GM21447 (cell line): ENCODE results near the gene GAS6.
"Not testable (repeated sequence)": the region's sequence is repeated elsewhere in the genome, so short reads cannot be mapped to it uniquely, and the experiment has no call there.

Experiments
- ATAC-seq: cut with Tn5 transposase; IDR thresholded peaks from one replicate; pipeline ENCODE4 v1.9.1; 2021; ENCODE audit not compliant: unreplicated experiment

The GAS6 gene

DNA sequence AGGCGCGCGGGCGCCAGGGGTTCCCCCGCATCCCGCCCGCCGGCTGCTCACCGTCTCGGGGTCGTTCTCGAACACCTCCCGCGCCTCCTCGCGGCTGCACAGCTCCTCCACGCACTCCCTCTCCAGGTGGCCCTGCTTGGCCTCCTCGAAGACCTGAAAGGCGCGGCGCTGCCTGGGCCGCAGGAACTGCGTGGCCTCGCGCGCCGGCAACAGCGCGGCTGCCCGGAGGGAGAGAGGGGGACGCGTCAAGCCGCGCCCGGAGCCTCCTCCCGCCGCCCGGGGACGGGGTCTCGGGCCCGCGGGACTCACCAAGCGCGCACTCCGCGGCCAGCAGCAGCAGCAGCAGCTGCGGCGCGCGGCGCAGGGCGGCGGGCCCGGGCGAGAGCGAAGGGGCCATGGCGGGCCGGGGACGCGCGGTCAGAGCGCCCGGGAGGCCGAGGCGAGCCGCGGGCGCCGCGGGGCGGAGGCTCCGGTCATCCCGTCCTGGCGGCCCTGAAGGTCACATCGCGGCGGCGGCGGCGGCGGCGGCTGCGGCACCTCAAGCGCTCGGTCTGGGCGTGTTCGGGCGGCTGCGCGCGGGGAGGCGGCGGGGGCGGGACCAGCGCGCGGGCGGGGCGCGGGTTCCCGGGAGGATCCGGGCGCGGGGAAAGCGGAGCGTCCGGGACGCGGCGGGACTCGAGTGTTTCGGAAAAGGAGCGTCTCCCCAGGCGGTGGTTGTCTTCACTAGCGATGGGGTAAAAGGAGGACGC, at the start of gene GAS6:
Gene GAS6 (minus strand): TSS at position 553 of the 749 bp plus-strand sequence. CDS start 156 bp downstream, at position 397.
- no peak for ATAC-seq

DNA sequence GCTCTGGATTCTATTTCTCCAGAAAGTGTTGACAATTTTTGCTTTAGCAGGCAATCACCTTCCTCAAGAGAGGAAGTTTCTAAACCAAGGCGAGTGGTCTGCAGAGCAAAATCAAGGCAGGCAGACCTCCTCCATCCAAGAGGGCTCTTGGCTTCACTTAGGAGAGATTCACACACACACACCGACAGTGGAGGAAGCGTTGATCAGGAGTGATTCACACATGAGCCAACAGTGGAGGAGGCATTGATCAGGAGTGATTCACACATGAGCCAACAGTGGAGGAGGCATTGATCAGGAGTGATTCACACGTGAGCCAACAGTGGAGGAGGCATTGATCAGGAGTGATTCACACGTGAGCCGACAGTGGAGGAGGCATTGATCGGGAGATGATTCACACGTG, 49.5 kb upstream of the GAS6 start:
- not testable (repeated sequence) for ATAC-seq

DNA sequence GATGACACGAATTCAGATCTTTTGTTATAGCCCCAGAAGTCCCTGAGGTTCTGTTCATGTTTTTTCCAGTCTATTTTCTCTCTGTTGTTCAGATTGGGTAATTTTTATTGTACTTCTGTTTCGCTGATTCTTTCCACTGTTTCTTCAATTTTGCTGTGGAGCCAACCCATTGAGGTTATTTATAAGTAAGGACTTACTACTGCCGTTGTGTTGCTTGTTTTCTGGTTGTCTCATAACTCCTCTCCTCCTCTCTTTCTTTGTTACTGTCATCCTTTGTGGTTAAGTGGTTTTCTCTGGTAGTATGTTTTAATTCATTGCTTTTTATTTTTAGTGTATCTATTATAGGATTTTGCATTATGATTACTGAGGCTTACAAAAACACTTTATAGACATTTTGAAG, 48.7 kb upstream of the GAS6 start:
- no peak for ATAC-seq

DNA sequence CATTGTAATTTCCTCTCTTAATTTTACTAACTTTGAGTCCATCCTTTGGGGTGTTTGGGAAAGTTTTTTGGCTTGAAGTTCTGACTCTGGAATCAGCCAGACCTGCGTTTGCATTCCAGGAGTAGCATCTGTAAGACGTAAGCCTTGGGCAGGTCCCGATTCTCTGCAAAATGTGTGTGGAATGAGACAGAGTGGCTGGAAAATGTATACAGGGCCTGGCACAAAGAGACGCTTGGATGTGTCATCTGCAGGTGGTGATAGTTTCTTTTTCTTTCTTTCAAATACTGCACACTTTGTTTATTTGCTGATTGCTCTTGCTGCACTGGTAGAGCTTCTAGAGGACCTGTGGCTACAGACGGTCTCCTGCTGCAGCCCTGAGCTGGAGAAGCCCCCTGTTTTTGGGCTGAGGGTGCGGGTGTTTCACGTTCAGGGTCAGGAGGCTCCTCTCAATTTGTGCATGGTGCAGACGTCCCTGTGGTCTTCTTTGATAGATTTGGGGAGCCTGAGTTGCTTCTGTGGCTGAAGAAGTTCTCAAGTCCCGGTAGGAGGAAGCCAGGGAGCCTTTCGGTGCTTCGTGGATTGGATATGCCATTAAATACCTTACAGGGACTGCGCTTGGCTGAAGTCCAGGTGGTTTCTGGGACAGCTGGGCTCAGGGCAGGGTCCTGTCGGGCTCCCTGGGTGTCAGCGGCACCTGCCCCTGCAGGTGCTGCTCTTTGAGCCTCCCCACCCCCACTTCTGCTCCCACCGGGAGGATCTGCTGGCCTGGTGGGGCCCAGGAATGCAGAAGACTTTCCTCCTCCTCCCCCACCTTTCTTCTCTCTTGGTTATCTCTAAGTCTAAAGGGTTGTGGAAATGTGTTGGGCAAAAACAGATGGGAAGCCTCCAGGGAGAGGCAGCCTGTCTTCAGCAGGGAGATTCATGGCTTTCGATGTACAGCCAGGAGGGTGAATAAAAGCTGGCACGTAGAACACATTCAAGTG, 44.0 kb upstream of the GAS6 start:
- no peak for ATAC-seq

DNA sequence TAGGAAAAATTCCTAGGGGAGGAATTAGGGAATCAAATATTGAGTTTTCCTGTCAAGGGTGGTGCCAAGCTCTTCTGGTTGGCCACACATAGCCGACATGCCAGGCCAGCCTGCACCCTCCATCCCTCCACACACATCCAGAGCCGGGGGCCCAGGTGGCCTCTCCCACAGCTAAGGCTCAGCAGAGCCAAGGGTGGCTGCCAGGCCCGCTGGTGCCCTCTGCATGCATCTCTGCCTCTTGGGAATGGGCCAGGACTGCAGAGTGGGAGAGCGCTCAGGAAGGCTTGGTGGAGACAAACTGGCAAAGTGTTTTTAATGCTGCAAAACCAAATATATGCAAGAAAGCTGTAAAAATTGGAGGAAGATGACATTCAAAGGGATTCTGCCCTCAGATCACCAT, 42.7 kb upstream of the GAS6 start:
- no peak for ATAC-seq

DNA sequence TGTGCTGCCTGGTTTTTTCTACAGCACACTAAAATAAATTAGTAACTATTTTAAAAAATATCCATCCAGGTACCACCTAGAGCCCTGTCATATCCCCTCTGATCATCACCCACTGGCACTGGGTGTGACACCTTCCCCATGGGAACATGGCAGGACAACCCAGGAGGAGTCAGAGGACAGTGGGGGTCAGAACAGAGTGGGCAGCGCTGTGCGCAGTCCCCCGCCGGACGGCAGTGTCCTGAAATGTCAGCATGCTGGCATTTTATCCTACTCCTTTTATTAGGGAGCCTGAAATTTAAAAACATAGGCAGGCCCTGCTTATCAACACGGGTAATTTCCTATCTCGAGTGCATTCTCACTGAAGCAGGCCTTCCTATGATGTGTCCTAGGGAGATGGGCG, 42.1 kb upstream of the GAS6 start:
- ATAC-seq: no peak

DNA sequence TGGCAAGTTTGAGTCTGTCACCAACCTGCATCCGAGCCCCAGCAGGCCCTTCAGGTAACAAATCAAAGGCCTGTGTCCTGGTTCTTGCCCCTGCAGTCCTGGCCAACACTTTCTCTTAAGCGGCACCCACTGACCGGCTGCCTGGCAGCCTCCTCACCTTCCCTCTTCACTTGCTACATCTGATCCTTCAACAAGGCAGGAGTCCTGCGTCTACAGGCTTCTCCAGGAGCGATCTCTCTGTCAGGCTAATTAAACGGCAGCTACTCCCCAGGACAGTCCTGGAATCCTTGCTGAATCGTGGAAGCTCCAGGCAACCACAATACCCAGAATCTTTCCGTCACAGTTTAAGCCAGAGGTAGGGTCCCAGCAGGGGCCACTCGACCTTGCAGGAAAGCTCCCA, 41.1 kb upstream of the GAS6 start:
- ATAC-seq: no peak

DNA sequence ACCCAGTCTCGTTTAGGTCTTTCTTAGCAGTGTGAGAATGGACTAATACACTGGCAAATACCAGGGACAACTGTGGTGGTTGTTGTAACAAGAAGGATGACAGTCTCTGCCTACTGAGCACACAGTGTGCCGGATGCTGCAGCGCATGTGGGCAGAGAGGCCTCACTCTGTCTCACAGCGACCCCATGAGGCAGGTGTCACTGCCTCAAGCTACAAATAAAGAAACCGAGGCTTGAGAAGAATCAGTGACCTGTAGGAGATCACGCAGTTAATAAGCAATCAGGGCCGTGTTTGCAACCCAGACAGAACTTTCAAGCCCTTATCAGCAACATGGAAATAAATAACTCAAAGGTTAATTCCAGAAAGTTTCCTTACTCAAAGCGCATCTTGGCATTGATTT, 40.5 kb upstream of the GAS6 start:
- ATAC-seq: no peak

DNA sequence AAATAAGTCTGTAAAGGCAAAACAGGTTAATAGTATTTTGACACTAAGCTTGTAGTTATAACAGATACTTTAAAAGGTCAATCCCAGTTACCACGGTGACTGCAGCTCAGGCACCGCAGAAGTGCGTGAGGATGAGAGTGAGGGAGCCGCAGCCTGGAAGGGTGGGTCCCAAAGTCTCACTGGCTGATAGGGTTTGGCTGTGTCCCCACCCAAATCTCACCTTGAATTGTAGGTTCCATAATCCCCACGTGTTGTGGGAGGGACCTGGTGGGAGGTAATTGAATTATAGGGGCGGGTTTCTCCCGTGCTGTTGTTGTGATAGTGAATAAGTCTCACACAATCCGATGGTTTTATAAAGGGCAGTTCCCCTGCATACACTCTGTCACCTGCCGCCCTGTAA, 40.0 kb upstream of the GAS6 start:
- ATAC-seq: no peak

DNA sequence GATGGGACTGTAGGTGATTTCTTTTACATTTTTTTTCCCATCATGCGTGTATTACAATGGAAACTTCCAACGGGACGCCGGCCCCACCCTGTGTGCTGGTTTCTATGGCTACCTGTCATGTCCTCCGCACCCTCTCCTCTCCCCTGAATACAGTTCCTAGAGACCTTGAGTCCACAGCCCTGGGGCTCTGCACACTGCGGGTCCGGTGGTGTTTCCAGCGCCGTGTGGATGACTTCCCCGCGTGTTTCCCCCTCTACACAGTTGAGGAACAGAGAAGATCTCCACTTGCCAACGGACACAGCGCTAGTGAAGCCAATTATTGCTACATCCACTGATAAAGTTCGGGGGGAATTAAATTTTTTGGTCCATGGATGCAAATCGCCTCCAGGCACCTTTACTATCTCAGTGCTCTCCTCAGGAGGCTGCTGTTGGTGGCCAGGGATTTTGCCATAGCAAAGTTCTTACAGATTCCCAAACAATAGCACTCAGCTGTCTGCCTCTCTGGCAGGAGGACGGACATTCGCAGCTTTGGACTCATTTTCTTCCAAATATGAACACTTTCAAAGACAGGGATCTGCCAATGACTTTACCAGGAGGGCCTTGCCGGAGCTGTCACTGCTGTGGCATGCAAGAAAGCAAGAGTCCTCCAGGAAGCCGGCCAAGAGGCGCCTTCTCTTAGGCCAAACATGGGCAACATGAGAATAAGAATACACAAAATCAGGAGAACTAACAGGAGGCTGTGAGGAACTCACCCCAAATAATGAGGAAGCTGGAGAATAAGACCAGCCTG, 39.3 kb upstream of the GAS6 start:
- ATAC-seq: no peak

DNA sequence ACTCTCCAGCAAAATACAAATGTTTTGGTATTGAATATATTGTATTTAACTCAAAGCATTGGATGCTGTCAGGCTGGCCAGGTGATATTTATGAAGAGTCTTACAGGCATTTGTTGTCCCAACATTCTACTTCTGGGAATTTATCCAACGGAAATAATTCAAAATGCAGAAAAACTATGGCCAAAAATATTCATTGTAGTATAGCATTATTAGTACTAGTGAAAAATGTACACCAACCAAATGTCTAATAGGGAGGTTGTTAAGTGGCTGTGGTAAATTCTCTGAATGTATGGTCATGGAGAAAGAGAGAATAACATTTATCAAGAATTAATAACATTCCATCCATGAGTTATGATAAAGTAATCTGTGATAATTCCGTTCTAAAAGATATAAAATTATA, 38.6 kb upstream of the GAS6 start:
- ATAC-seq: no peak

DNA sequence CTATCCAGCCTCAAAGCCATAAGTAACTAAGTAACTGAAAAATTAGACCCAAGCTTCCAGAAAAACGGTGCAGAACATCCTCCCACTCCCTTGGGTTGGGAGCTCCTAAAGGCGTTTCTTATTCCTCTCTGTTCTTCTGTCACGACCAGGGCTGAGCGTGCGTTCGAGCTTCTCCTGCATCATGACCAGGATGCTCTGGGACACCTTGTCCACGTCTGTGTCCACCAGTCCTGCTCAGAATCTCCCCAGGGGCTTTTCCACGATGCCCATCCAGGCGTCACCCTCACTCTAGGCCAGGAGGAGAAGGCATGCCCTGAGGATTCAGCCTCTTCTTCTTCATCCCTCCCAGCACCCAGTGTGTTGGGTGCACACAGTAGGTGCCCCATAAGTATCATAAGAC, 37.8 kb upstream of the GAS6 start:
- no peak for ATAC-seq

DNA sequence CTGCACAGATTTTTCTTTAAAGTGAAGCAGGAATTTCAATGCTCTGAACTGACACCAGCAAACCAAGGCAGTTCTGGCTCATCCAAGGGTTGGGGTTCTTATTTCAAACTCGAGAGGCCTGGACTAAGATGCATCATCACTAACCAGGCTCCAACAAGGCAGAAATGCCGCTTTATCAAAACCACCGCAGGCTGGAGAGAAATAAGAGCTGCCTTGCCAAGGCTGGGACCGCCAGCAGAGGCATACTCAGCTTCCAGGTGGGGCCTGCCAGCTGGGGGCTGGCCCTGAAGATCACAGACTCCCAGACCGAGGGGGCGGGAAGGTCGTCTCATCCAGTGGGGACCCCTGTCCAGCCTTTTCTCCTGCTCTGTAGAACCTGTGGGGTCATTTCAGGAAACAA, 37.4 kb upstream of the GAS6 start:
- ATAC-seq: no peak

DNA sequence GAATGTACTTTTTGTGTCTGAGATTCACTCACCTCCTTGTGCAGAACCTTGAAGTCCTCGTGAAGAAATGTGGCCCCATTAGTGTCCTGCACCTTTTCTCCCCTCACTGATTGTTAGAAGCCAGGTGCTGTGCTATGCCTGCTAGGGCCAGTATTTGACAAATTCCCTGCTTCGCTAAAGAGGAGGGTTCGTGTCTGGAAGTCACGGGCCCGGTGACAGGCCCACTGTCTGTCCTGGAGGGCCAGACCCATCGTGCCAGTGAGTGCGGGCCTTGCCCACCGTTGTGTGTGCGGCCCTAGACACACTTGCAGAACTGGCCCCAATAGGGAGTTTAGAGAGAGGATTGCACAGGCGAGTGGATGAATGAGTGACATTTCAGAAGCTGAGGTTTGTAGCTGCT, 36.8 kb upstream of the GAS6 start:
- ATAC-seq: no peak

DNA sequence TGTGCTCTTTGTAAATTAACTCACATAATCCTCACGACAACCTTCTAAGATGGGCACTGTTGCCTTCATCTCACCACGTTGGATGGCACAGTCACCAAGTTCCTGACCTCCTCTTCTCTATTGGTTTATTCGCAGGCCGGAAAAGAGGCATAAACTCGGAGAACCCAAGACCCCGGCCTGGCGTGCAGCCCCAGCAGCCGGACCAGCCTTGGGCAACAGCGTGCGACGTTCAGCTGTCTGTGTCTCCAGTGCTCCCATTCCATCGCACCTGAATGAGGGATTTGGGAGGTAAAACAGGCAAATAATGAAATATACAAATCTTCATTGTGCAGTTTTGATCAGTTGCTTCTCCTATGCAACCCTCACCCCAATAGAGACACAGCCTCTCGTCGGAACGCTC, 34.5 kb upstream of the GAS6 start:
- no peak for ATAC-seq

DNA sequence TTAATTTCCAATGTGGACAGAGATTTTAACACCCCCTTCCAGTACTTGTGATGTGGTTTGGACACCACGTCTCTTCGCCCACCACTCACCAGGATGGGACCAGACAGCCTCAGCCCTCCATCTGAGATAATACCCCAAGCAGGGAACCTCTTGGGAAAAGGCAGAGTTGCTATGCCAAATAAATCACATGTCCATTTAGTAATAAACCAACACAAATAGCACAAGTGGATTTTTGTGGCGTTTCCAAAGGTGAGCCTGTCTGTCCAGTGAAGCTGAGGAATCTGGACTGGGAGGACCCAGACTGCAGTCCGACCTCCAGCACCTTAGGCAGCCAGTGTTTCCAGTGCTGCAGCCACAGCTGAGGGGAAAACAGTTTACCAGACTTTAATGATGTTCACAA, 34.1 kb upstream of the GAS6 start:
- no peak for ATAC-seq

DNA sequence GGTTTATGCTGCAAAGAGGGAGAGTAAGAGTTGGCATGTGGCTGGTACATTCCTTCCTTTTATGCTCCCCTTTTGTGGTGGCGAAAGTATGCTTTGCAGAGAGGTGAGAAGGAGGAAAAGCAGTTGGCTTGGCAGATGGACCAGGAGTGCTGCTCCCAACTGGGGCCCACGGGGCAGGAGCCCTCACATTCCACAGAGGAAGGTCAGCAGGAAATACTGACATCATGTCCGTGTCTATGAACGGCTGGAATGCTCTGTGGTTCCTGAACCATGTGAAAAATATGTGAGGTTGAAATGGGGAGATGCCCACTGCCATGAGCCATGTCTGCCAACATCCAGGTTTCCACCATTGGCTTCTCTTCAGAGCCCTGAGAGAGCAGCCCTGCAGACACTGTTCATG, 33.3 kb upstream of the GAS6 start:
- ATAC-seq: no peak

DNA sequence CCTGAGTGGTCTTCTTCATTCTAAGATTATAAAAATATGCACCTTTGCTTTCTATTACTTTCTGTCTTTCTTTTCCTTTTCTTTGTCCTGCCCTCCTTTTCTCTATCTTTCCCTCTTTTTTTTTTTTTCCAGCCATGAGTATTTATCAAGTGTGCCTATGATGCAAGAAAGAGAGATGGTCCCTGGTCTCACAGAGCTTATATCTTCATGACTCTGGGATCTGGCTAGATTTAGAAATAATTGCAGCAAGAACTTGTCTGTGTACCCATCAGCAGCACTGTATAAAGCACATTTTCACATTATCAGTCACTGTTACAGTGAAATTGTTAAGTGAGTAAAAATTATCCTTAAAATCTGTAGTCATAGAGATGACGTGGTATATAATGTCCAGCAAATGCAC, 31.6 kb upstream of the GAS6 start:
- no peak for ATAC-seq

DNA sequence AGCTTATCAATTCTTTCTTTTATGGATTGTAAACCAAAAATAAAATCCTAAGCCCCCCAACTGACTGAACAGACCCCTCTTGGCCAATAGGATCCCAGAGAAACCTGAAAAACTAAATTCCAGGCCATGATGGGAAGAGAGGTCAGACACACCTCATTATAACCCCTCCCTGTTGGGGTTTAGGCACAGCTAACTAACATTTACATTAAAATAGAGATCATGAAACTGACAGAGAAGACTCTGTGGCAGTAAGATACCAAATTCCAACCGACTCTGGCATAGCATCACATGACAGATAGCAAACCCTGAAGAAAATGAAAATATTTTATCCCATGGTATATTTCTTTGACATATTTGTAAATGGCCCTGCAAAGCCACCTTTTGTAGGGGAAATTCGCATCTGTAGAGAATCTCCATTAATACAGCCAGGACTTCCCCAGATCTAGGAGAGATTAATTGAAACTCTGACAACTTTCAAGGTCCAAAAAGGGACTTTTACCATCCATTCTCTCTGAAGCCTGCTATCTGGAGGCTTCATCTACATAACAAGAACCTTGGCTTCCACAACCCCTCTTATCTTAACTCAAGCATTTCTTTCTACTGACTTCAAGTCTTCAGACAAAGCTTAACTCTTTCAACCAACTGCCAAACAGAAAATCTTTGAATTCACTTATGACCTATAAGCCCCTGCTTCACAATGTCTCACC, 27.1 kb upstream of the GAS6 start:
- ATAC-seq: no peak

DNA sequence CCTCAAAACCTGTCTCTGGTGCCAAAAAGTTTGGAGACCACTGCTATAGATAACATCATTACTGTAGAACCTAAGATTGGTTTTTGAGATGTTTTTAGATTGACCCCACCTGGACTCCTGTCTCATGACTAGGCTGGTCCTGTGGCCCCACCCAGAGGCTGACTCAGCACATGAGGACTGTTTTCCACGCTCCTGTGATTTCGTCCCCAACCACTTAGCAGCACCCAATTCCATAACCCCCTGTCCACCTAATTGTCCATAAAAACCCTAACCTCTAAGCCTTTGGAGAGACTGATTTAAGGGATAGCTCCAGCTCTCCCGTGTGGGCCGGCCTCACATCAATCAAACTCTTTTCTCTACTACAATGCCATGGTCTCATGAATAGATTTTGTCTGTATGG, 25.6 kb upstream of the GAS6 start:
- ATAC-seq: no peak
